NCI-H1417 (cell line): ENCODE measurements around the gene VEZT.
"Not testable (repeated sequence)": the region's sequence is repeated elsewhere in the genome, so short reads cannot be mapped to it uniquely, and the experiment has no call there.

Experiments used
- DNase-seq, 3 experiments: peaks; one replicate each; lab custom pipeline; 2025; lab: John Stamatoyannopoulos, UW

Gene VEZT, protein sequence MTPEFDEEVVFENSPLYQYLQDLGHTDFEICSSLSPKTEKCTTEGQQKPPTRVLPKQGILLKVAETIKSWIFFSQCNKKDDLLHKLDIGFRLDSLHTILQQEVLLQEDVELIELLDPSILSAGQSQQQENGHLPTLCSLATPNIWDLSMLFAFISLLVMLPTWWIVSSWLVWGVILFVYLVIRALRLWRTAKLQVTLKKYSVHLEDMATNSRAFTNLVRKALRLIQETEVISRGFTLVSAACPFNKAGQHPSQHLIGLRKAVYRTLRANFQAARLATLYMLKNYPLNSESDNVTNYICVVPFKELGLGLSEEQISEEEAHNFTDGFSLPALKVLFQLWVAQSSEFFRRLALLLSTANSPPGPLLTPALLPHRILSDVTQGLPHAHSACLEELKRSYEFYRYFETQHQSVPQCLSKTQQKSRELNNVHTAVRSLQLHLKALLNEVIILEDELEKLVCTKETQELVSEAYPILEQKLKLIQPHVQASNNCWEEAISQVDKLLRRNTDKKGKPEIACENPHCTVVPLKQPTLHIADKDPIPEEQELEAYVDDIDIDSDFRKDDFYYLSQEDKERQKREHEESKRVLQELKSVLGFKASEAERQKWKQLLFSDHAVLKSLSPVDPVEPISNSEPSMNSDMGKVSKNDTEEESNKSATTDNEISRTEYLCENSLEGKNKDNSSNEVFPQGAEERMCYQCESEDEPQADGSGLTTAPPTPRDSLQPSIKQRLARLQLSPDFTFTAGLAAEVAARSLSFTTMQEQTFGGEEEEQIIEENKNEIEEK

DNA sequence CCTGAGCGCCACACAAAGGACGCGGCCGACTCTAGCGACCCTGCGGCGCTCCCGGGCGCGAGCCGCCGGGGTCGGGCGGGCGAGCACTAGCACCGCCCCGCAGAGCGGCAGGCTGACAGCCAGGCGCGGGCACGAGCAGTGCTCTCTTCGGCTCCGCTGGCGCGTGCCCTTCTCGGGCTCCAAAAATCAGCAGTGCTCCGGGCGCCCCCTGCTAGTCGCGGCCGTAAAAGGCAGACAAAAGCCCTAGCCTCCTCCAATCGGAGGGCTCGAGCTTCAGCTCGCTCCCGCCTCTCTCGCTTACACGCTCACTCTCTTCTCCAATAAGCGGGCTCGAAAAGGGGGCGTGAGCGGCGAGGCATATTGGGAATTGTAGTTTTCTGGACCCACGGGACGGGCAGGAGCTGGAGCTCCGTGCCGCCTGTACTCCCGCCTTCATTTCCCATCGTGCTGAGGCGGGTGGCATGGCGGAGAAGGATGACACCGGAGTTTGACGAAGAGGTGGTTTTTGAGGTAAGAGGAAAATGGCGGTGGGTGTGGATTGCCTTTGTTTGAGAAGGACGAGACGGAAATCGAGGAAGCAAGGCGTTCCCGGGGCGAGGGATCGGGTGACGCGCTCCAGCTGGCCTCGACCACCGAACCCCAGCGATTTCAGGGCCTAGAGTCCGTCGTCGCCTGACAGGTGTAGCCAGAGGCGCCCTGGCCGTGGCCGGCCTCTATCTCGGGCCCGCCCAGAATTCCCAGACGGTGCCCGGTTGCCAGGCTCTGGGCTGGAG, at the start of gene VEZT, which contains the start of gene FGD6:
VEZT (plus strand) TSS at position 431 of the 773 bp plus-strand sequence; CDS start at position 475, 44 bp downstream.
FGD6 (minus strand) TSS at position 91 of the 773 bp plus-strand sequence. CDS start 227 bp downstream, outside the sequence.
- DNase-seq, result peak; percentile 99 to 100 (median 100)

DNA sequence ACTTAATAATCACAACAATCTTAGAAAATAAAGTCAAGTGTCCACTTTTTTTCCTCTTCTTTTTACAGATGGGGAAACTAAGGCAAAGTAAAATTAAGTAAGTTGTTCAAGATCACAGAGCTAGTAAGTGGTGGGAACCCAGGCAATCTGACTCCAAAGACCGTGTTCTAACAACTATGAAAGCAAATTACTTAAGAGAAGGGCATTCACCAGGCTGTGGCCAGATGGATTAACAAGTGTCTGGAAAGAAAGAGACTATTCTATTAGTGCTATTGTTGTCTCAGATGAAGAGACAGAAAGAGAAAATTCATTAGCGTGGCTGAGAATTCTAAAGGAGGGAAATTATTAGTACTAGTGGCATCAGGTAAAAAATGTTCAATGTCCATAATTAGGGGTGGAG, 48.9 kb upstream of the VEZT start:
- no peak for DNase-seq

DNA sequence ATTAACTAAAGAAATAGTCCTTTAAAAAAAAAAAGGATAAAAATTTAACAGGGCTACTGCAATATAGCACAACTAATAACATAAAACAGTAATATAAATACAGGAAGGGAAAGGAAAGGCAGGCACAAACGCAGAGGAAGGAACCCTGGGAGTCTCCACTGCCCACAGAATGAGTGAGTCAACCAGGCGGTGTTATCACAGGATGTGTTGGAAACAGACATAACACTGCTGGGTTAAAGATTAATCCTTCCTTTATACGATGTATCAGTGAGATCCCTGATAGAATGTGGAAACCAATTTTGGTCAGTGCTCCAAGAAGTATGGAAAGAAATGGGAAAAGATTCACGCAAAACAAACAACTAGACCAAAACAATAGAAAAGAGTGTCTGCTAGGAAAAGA, 48.2 kb upstream of the VEZT start:
- DNase-seq, result no peak

DNA sequence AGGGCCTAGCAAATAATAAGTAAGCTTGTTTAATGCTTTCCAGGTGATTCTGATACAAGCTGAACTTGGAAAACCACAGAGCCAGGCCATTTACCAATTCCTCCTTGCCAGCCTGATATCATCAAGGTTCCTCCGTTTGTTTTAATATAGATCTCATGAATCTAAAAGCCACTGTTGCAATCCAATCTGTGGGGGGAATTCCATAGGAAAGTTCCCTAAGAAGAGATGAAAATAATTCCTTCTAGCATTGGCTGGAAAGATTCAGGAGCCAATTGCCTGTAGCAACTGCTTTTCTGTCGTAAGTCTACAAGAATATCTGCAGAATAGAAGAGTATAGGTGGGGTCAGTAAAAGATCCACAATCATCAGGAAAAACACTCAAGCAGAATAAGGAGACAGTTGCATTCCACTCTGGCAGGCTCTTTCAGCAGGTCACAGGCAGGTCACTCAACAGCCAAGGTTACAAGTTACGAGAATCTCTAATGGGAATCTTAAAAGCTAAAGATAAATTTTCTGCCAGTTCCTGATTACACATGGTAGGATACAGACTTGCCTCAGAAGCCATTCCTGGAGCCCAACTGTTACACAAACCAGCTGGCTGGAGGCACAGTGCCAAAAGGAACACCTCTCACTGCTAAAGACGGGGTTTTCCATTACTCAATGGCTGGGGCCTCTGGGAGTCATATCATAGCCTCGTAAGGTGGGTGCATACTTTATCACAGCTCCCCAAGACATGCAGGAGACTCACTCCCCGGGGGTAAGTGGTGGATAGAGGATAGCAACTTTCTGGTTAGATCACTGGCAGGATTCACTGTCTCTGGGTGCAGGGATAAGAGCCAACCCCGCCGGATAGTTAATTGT, 44.0 kb upstream of the VEZT start:
- no peak for DNase-seq

DNA sequence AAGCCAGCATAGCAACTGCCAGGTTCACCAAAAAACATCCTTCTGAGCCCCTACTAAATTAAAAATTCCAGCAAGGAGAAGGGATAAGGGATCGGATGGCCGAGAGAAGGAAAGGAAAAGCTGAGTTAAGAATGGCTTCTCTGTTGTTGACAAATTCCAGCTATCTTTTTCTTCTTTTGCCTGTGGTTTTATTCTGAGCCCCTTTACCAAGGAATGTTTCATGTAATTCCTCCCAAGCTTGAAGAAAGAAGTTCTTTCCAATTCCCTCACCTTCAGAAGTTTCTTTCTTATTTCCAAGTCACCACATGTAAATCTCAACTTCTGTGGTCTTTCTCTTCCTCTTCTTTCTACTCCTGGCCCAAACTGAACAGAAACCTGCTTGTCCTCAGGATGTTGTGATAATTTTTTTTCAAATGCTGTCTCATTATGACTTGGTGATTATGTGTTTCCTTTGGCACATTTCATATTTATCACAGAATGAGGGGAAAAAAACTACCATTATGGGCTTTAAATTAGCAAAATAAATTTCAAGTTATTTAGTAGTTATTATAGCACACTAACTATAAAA, 40.3 kb upstream of the VEZT start:
- no peak for DNase-seq

DNA sequence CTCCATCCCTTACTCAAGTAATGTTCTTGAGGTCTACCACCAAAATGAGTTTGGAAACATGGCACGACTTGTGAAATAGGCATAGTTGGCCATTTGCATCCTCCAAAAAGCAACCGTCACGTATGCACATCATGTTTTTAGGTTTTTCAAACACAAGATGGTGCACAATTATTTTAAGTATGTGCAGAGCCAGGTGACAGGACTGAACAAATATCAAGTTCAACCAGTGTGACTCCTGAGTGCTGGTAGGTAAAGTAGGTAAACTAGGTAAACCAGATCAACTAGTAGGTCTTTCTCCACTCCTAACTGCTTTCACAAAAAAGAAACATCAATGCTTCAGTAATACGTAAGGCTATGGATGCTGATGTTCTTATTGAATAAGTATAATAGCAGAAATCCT, 39.5 kb upstream of the VEZT start:
- no peak for DNase-seq

DNA sequence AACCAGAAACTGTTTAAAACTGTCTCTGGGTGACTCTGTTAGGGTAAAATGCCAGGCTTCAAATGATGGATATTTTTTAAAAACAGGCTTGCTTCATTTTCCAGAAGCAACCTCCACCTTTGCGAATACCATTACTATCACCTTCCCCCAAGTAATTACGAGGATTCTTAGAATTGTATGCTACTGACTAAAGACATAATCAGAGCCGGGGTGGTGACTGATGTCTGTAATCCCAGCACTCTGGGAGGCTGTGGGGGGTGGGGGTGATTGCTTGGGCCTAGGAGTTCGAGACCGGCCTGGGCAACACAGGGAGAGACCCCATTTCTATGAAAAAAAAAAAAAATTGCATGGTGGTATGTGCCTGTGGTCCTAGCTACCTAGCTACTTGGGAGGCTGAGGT, 38.6 kb upstream of the VEZT start:
- no peak for DNase-seq

DNA sequence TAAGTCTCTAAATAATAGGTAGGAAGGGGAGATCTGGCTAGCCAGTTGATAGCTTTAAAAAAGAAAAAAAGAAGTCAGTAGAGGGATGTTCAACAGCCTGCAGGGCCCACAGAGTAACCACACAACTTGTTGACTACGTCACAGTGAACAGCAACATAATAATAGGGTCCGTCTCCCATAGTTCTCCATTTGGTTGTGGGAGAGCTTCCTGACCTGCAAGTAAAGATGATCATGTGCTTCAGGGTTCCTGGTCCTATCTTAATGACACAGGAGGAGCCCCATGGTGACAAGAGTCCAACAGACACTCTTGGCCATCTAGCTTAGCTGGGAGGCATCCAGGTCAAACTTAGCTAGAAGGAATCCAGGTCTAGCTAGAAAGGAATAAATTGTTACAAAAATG, 36.5 kb upstream of the VEZT start:
- DNase-seq, result peak in 2 of 3 experiments; percentile 16 to 20

DNA sequence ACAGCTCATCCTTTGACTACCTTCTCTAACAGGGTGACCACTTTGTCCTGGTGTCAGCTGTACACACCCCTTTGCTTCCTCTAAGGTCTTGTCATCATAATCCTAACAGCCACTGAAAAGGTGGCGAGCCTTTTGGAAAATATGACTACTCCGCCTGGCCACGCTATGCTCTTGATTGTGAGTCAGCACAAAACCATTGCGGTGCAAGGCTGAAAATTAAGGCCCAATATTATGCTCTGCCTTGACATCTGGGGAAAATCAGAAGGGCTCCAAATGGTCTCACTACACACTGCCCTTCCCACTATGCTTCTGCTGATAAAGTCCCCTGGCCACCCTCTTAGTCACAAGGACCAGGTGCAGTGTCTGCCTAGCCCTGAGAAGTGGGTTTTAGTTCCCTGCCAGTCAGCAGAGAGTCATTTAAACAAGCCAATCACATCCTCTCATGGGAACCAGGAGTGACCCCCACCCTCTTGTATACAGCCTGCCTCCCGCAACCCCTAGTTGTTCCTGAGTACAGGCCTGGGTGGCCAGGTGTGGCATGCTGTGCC, 34.7 kb upstream of the VEZT start:
- DNase-seq, result no peak

DNA sequence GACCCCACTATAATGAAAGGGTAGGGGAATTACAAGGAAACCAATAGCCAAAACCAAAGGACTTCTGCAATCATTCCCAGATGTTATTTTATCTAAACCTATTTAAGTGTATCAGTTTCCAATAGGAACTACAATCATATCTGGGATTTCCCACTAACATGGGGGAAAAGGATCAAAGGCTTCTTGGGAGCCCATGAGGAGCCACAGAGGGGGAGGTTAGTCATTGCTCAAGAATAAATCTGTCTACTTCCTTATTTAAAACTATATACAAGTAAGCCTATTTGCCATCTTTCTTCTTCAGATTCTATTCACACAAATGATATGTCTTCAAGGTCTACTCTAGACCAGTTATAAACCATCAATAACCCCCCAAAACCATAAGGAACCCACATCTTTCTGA, 33.5 kb upstream of the VEZT start:
- no peak for DNase-seq

DNA sequence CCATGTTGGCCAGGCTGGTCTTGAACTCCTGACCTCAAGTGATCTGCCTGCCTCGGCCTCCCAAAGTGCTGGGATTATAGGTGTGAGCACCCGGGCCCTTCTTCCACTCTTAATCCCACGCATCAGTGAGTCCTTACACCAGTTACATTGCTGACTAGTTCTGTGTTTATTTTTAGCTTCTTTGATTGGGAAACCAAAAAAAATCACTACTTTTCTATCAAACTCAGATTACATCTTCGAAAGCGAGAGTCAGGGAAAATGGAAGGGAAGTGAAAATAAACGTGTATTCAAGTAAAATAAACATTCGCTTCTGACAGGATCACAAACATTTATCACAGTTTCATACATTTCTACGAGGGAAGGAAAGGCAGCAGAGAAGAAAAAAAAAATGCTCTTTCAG, 32.5 kb upstream of the VEZT start:
- no peak for DNase-seq

DNA sequence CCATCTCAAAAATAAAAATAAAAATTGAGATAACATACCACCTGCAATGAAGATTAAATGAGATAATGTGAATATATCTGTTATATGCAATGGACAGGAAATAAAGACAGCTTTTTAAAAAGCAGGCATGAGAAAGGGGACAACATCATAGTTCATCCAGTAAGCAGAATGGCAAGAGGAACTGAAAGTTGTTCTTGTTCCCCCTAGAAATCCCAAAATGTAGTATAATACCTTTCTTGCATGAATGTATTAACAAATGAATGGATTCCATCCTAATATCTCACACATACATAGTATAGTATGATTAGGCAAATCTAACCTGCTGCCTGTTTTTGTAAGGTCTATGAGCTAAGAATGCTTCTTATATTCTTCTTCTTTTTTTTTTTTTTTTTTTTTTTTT, 31.8 kb upstream of the VEZT start:
- no peak for DNase-seq

DNA sequence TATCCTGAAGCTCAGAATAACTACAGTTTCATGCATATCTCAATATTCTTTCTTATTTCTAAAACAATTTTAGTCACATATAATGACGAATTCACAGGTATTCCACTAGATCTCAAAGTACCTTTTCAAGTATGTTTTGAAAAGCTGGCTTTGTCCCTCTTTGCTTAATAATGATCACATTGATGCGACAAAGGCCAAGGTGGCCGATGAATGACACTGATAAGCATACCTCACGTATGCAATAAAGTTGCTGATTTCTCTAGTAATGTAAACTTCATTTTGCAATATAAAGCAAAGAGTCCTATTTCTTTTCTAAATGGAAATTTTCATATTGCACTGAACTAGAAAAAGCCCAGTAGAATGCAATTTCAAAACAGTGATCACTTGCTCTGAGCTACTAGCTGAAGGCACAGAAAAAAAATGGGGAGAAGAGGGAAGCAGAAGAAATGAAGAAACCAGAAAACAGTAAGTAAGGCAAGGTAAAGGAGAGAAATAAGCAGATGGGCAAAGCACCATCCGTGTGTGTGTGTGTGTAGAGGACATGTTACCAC, 29.7 kb upstream of the VEZT start:
- no peak for DNase-seq

DNA sequence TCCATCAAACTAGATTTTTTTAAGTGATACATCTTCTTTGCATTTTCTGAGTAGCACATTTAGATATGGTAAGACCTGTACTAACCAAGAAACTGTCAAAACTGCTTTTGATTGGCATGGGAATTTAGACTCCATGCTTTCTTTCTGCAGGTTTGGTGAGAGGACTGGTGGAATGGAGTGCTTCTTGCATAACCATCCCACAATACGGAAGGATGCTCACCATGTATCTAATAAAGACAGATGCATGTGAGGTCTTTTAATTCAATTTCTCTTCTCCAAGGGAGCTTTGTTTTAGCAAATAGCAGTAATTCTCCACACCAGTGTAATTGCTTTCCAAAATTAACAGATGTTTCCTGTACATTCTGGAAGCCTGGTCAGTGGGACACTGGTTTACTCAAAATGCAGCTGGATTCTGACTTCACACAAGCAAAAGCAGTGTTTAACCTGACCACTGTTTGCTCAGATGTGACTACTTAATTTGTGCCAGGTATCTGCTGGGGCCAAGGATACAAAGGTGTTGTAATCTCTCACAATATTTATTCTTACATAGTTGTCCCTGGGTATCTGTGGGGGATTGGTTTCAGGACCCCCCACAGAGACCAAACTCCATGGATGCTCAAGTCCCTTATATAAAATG, 26.4 kb upstream of the VEZT start:
- DNase-seq, result peak in 1 of 3 experiments; percentile 14

DNA sequence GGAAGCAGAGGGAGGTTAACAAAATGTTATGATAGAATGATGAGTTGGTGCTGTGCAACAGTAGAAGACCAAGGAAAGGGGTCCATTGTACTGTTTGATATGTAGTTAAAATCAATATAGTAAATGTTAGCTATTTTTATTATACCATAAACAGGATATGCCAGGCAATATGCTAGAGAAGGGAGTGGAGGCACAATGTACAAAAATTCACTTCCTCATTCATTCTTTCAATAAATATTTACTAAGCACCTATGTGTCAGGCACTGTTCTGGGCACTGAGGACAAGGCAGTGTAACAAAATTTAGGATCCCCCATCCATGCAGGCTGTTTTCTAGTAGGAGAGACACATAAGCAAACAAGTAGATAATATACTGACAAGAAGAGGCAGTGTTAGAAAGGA, 25.3 kb upstream of the VEZT start:
- no peak for DNase-seq

DNA sequence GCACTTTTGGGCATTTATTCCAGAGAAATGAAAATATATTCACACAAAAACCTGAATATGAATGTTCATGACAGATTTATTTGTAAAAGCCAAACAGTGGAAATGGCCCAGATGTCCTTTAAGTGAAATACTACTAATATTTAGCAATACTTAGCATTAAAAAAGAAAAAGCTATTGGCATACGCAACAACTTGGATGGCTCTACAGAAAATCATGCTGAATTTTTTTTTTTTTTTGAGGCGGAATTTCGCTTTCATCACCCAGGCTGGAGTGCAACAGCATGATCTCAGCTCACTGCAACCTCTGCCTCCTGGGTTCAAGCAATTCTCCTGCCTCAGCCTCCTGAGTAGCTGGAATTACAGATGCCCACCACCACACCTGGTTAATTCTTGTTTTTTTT, 24.5 kb upstream of the VEZT start:
- DNase-seq, result no peak

DNA sequence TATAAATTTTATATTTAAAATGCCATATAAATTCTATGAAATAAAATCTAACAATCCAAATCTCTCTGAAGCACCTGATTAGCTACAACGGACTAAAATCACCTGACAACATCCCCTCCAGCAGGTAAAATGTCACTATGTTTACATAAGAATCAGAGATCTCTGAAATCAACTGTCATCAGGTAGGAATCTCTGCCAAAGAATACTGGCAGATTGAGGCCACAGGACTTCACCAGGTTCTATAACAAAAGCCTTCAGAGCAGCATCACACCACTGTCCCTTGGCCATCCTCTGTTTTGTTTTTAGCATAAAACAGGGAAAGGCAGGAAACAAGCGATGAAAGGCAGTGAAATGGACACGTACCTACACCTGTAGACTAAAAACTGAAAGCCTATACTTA, 22.5 kb upstream of the VEZT start:
- no peak for DNase-seq

DNA sequence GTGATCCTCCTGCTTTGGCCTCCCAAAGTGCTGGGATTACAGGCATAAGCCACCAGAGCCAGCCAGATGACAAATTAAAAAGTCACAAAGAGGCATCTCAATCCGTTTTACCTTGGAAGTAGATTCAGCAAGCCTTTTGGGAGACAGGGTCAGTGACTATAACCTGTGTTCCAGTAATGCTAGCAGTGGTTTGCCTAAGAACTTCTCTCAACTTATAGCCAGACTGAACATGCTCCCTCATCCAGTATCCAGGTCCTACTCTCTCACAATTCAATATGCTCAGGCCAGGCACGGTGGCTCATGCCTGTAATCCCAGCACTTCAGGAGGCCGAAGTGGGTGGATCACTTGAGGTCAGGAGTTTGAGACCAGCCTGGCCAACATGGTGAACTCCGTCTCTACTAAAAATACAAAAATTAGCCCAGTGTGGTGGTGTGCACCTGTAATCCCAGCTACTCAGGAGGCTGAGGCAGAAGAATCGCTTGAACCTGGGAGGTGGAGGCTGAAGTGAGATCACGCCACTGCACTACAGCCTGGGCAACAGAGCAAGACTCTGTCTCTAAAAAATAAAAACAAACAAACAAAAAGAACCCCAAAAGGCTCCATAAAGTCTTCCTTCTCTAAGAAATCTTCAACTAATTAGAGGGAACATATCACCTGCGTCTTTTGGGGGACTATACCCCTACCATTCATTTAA, 20.6 kb upstream of the VEZT start:
- not testable (repeated sequence) for DNase-seq

DNA sequence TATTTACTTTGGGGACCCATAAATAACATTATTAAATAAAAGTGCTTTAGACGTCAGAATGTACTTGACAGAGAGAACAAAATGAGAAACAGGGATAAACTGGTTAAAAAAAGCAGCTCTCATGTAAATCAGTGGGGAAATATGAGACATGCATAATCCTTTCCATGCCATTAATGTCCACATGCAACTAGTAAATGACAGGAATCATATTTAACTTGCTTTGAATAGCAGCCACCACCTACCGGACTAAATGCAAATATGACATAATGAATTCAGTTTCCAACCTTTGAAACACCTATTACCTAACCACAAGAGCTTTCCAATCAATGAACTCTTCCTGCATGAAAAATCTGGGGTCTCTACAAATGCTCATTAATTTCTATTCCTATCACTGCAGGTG, 20.0 kb upstream of the VEZT start:
- no peak for DNase-seq
